Activated CD8-positive, alpha-beta memory T cell treated with anti-CD3 and anti-CD28 coated beads for 1 hour (primary cell): ENCODE results near the gene CEACAM20.
"Not testable (repeated sequence)": the region's sequence is repeated elsewhere in the genome, so short reads cannot be mapped to it uniquely, and the experiment has no call there.

ENCODE experiments used
- DNase-seq, 2 donors: peaks; one replicate each; pipeline ENCODE4 v3.0.0-alpha.2; 2020; ENCODE audit warnings: low read depth in 1 of 2; ENCODE audit errors: extremely low read depth in 1 of 2

Gene CEACAM20

GRCh38 chr19:44499559-44499958, 29.9 kb downstream of the CEACAM20 start:
- no peak for DNase-seq

GRCh38 chr19:44498988-44499387, 30.5 kb downstream of the CEACAM20 start:
- no peak for DNase-seq

GRCh38 chr19:44496711-44497110, 32.8 kb downstream of the CEACAM20 start:
- no peak for DNase-seq

GRCh38 chr19:44476559-44477408, 52.7 kb downstream of the CEACAM20 start:
- no peak for DNase-seq

GRCh38 chr19:44468730-44469129, 60.7 kb downstream of the CEACAM20 start:
- not testable (repeated sequence) for DNase-seq

GRCh38 chr19:44462600-44463286, 66.7 kb downstream of the CEACAM20 start:
- not testable (repeated sequence) for DNase-seq
